HCT116 (cell line): Measurements from ENCODE around the gene CMIP. TPM values are rescaled to one million over a fixed set of nuclear protein-coding genes. Genes with fewer than 3 reads are reported as not detected.
A peak's percentile ranks its signal among the peaks of the same experiment; 100 is the strongest.

Source experiments
- ATAC-seq: fragments of 200-7000 bp; cut with Tn5 transposase; 2 replicates; pipeline ENCODE4 v1.9.1; 2020; ENCODE audit warnings: mild to moderate bottlenecking, moderate library complexity
- BruUV-seq: library from RNA; stranded (reverse); fragments of 400-500 nt; replicated peaks from 2 replicates; lab custom pipeline; 2021; lab: Mats Ljungman, UMichigan
- CTCF ChIA-PET: fragments of 300-600 bp; sonication (Branson Sonifier 250); formaldehyde crosslinking; loops from one replicate; lab custom pipeline; 2021; ENCODE audit warnings: antibody characterized with exemption; lab: Charles Lee
- POLR2A ChIA-PET: fragments of 300-600, 350-600 bp; sonication (Branson Sonifier 250); formaldehyde crosslinking; loops from one replicate; lab custom pipeline; 2021; ENCODE audit warnings: antibody characterized with exemption; lab: Charles Lee
- RAD21 ChIA-PET, 2 experiments: fragments of 300-600 bp; sonication (Branson Sonifier 250); formaldehyde crosslinking; loops; one replicate each; lab custom pipeline; 2023; ENCODE audit warnings: low total read pairs in 2 of 2; ENCODE audit not compliant: uncharacterized antibody in 2 of 2, unreplicated experiment in 2 of 2, low non-redundant PET in 1 of 2; lab: Charles Lee
- DNase-seq: peaks from one replicate; pipeline ENCODE4 v3.0.0-alpha.2; 2010; ENCODE audit warnings: low read depth, low spot score
- H2AFZ ChIP-seq: fragments of 200-600 bp; shearing (Covaris generic), sonication (generic); 2 replicates; pipeline ENCODE4 v1.6.1; 2017; ENCODE audit warnings: low read depth, mixed run types, mixed read lengths, antibody characterized with exemption, low read length; ENCODE audit not compliant: poor library complexity, severe bottlenecking
- H3K27ac ChIP-seq: 2 replicates; pipeline ENCODE4 v1.5.1; 2012; ENCODE audit warnings: low read depth, low read length
- H3K27me3 ChIP-seq: fragments of 200-600 bp; sonication (generic); 2 replicates; pipeline ENCODE4 v1.6.1; 2016; ENCODE audit warnings: mixed run types, low read length, mixed read lengths; ENCODE audit not compliant: insufficient read depth
- H3K36me3 ChIP-seq, 2 experiments: fragments of 200-500 bp in 1 of 2; fragments of 200-600 bp in 1 of 2; sonication (Bioruptor generic) in 1 of 2; sonication (generic) in 1 of 2; 2 replicates each; pipeline versions ENCODE4 v1.5.1 to v1.6.1; 2014 to 2016; ENCODE audit warnings: low read length in 2 of 2, inconsistent platforms in 1 of 2, mixed read lengths in 1 of 2, mixed run types in 1 of 2; ENCODE audit not compliant: insufficient read depth in 2 of 2, control insufficient read depth in 1 of 2
- H3K4me1 ChIP-seq, 2 experiments: fragments of 200-600 bp in 1 of 2; sonication (generic) in 1 of 2; 2 replicates each; pipeline versions ENCODE4 v1.5.1 to v1.6.1; 2012 to 2017; ENCODE audit warnings: low read length in 2 of 2, inconsistent platforms in 1 of 2, mild to moderate bottlenecking in 1 of 2, mixed read lengths in 1 of 2, mixed run types in 1 of 2, moderate library complexity in 1 of 2; ENCODE audit not compliant: insufficient read depth in 2 of 2, control insufficient read depth in 1 of 2
- H3K4me2 ChIP-seq: fragments of 200-600 bp; sonication (generic); 2 replicates; pipeline ENCODE4 v1.6.1; 2017; ENCODE audit warnings: mixed run types, low read length, mixed read lengths
- H3K4me3 ChIP-seq, 2 experiments: fragments of 200-600 bp in 1 of 2; sonication (generic) in 1 of 2; replicated peaks in 1 of 2; 2 replicates each; pipeline ENCODE4 v1.5.1; 2011 to 2016; ENCODE audit warnings: low read length in 2 of 2, control low read depth in 1 of 2, low read depth in 1 of 2, mild to moderate bottlenecking in 1 of 2, mixed read lengths in 1 of 2, mixed run types in 1 of 2
- H3K79me2 ChIP-seq: fragments of 200-600 bp; sonication (generic); 2 replicates; pipeline ENCODE4 v1.6.1; 2017; ENCODE audit warnings: mild to moderate bottlenecking, mixed run types, low read length, moderate library complexity, mixed read lengths; ENCODE audit not compliant: insufficient read depth
- H3K9ac ChIP-seq: fragments of 200-600 bp; sonication (generic); 2 replicates; pipeline ENCODE4 v1.6.1; 2016; ENCODE audit warnings: low read length, mixed read lengths
- H3K9me2 ChIP-seq: fragments of 200-600 bp; sonication (generic), shearing (Covaris generic); 2 replicates; pipeline ENCODE4 v1.6.1; 2017; ENCODE audit warnings: mixed run types, mild to moderate bottlenecking, moderate library complexity; ENCODE audit not compliant: insufficient read depth
- H3K9me3 ChIP-seq, 2 experiments: fragments of 200-500 bp in 1 of 2; fragments of 200-600 bp in 1 of 2; sonication (Bioruptor generic) in 1 of 2; sonication (generic) in 1 of 2; 2 replicates each; pipeline ENCODE4 v1.6.1; 2014 to 2017; ENCODE audit warnings: low read length in 2 of 2, mixed read lengths in 2 of 2, inconsistent platforms in 1 of 2, low read depth in 1 of 2, mild to moderate bottlenecking in 1 of 2, mixed run types in 1 of 2, moderate library complexity in 1 of 2; ENCODE audit not compliant: control insufficient read depth in 1 of 2, insufficient read depth in 1 of 2
- H4K20me1 ChIP-seq: fragments of 200-600 bp; sonication (generic), shearing (Covaris generic); 2 replicates; pipeline ENCODE4 v1.6.1; 2017; ENCODE audit warnings: mixed run types, mild to moderate bottlenecking, moderate library complexity; ENCODE audit not compliant: insufficient read depth
- CTCF ChIP-seq, 3 experiments: fragments of 200-600 bp in 1 of 3; sonication (generic) in 1 of 3; IDR thresholded peaks in 2 of 3; conservative IDR thresholded peaks in 1 of 3; 2 replicates each; pipeline ENCODE4 v1.5.1; 2012 to 2017; ENCODE audit warnings: low read depth in 2 of 3, low read length in 2 of 3, antibody characterized with exemption in 1 of 3, borderline replicate concordance in 1 of 3, control low read depth in 1 of 3, mild to moderate bottlenecking in 1 of 3, mixed read lengths in 1 of 3, mixed run types in 1 of 3, moderate library complexity in 1 of 3; ENCODE audit not compliant: insufficient read depth in 1 of 3
- POLR2AphosphoS5 ChIP-seq: IDR thresholded peaks from 2 replicates; pipeline ENCODE4 v1.6.1; 2011; ENCODE audit warnings: mild to moderate bottlenecking, low read depth, low read length, moderate library complexity
- SIN3A ChIP-seq: IDR thresholded peaks from 2 replicates; pipeline ENCODE4 v1.6.1; 2012; ENCODE audit warnings: low read depth
- ZNF274 ChIP-seq: fragments of 200-500 bp; sonication (Bioruptor generic); IDR thresholded peaks from 2 replicates; pipeline ENCODE4 v1.6.1; 2014; ENCODE audit warnings: mild to moderate bottlenecking, low read depth, low read length, inconsistent platforms
- intact Hi-C: fragments of 100-400 bp; cut with micrococcal nuclease; formaldehyde crosslinking; loops from 2 replicates; pipeline ENCODE4 v1.10.0; 2022
- total RNA-seq: library from RNA; stranded (reverse); gene quantifications from one replicate; pipeline ENCODE4 v1.2.1, GENCODE V29; 2021; ENCODE audit not compliant: unreplicated experiment

The CMIP gene
- total RNA-seq, 1 experiment from 2014 or later: 64.6 TPM

- Histone ChIP-seq H4K20me1 (peaks cover 4% of the 10 kb centered on the region; the same call in 1 of the 2 replicates), H3K36me3 (peaks cover 0 to 3% of the 10 kb centered on the region in 2 experiments; a peak in 1 of 4 replicates), H3K27ac (no peak overlapping the region; the same call in 1 of the 2 replicates), H2AFZ (no peak overlapping the region), H3K4me3 (no peak overlapping the region), H3K79me2 (peaks cover 98% of the 10 kb centered on the region), H3K9me3 (no peaks in the 10 kb centered on the region), H3K9me2 (no peaks in the 10 kb centered on the region), H3K4me1 (peaks cover 16 to 67% of the 10 kb centered on the region in 2 experiments; a peak in 3 of 4 replicates), H3K4me2 (peak overlapping the region; percentile 52), H3K9ac (0 out of 2 replicates have a peak overlapping the region, but pooled peaks have one; percentile 47), H3K27me3 (no peaks in the 10 kb centered on the region)
- POLR2A ChIA-PET: interaction anchor here (0.7 to 1.2 kb wide), 2 partner anchors 11 to 208 kb away, joined by 3 read pairs; no protein-coding TSS in a partner anchor
- ATAC-seq (peak; percentile 26; the same call in 1 of the 2 replicates), DNase-seq (no peak)
- RAD21 ChIA-PET: no interaction called here
- no peak for TF ChIP-seq POLR2AphosphoS5
- TF ChIP-seq ZNF274: no peak
- TF ChIP-seq CTCF (IDR thresholded peaks at IDR 0.05 in 2 of 3, conservative IDR thresholded peaks at IDR 0.05 in 1 of 3; ENCODE audit: borderline replicate concordance in 1 of 3, insufficient read depth in 1 of 3, low read depth in 2 of 3, low read length in 2 of 3): no peak; a peak in 1 of 6 replicates
- no peak for TF ChIP-seq SIN3A
- BruUV-seq: no TSS peak
- intact Hi-C loops: no loop called here
- CTCF ChIA-PET: no interaction called here
These were observed 37.9 kb downstream of the CMIP start for GRCh38 chr16:81482329-81483063.
